SU-DHL-6 (cell line): ENCODE data around the gene FBXO5.

Experiments used
- EZH2phosphoT487 ChIP-seq: fragments of 200-600 bp; sonication (generic), shearing (Covaris generic); conservative IDR thresholded peaks from 2 replicates; pipeline ENCODE4 v1.6.1; 2018; ENCODE audit warnings: mild to moderate bottlenecking, antibody characterized with exemption, low read length, moderate library complexity, mixed read lengths
- TF ChIP-seq, protein P1 (sequence below): fragments of 200-600 bp; sonication (generic); IDR thresholded peaks from one replicate; pipeline ENCODE4 v1.5.1; 2017; ENCODE audit warnings: antibody characterized with exemption, mild to moderate bottlenecking, low read length, moderate library complexity; ENCODE audit not compliant: insufficient read depth, poor library complexity, severe bottlenecking

DNA sequence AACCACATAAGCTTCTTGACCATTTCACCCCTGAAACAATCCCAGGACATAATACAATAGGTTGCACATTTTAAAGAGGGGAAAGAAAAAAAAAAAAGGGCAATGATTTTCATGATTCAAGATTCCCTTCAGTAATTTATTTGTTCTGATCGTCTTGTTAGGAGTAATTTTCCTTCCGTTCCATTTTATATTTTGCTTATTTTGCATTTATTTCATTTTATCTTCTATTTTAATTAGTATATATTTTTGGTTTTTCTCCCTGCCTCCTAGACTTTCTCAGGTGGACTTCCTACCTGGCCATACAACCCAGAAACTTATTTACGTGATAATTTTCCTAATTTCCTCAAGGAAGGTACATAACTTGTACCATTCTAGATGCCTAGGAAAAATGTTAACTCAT, 32.6 kb downstream of the FBXO5 start:
- TF ChIP-seq, protein P1, sequence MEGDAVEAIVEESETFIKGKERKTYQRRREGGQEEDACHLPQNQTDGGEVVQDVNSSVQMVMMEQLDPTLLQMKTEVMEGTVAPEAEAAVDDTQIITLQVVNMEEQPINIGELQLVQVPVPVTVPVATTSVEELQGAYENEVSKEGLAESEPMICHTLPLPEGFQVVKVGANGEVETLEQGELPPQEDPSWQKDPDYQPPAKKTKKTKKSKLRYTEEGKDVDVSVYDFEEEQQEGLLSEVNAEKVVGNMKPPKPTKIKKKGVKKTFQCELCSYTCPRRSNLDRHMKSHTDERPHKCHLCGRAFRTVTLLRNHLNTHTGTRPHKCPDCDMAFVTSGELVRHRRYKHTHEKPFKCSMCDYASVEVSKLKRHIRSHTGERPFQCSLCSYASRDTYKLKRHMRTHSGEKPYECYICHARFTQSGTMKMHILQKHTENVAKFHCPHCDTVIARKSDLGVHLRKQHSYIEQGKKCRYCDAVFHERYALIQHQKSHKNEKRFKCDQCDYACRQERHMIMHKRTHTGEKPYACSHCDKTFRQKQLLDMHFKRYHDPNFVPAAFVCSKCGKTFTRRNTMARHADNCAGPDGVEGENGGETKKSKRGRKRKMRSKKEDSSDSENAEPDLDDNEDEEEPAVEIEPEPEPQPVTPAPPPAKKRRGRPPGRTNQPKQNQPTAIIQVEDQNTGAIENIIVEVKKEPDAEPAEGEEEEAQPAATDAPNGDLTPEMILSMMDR = no peak
- TF ChIP-seq EZH2phosphoT487 = no peak
